Subcutaneous adipose tissue (tissue), 4 donors: ENCODE data around the gene RNF20. TPM values are rescaled to one million over a fixed set of nuclear protein-coding genes. Genes with fewer than 3 reads are reported as not detected.

ENCODE experiments used
- total RNA-seq, 4 donors: library from RNA; depleted of rRNA; stranded (reverse); fragments of >200 nt; gene quantifications; one replicate each; pipeline ENCODE4 v1.1.0, GENCODE V29; 2016
- TF ChIP-seq, protein P1 (sequence below): fragments of 450-650 bp; IDR thresholded peaks from one replicate; pipeline ENCODE4 v1.5.1; 2016; ENCODE audit warnings: low read depth, mild to moderate bottlenecking, control low read depth, antibody characterized with exemption, moderate library complexity

The RNF20 gene, protein sequence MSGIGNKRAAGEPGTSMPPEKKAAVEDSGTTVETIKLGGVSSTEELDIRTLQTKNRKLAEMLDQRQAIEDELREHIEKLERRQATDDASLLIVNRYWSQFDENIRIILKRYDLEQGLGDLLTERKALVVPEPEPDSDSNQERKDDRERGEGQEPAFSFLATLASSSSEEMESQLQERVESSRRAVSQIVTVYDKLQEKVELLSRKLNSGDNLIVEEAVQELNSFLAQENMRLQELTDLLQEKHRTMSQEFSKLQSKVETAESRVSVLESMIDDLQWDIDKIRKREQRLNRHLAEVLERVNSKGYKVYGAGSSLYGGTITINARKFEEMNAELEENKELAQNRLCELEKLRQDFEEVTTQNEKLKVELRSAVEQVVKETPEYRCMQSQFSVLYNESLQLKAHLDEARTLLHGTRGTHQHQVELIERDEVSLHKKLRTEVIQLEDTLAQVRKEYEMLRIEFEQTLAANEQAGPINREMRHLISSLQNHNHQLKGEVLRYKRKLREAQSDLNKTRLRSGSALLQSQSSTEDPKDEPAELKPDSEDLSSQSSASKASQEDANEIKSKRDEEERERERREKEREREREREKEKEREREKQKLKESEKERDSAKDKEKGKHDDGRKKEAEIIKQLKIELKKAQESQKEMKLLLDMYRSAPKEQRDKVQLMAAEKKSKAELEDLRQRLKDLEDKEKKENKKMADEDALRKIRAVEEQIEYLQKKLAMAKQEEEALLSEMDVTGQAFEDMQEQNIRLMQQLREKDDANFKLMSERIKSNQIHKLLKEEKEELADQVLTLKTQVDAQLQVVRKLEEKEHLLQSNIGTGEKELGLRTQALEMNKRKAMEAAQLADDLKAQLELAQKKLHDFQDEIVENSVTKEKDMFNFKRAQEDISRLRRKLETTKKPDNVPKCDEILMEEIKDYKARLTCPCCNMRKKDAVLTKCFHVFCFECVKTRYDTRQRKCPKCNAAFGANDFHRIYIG
- 10 to 100 TPM; 21.5 to 23.2 (median 22.9) TPM for total RNA-seq

DNA sequence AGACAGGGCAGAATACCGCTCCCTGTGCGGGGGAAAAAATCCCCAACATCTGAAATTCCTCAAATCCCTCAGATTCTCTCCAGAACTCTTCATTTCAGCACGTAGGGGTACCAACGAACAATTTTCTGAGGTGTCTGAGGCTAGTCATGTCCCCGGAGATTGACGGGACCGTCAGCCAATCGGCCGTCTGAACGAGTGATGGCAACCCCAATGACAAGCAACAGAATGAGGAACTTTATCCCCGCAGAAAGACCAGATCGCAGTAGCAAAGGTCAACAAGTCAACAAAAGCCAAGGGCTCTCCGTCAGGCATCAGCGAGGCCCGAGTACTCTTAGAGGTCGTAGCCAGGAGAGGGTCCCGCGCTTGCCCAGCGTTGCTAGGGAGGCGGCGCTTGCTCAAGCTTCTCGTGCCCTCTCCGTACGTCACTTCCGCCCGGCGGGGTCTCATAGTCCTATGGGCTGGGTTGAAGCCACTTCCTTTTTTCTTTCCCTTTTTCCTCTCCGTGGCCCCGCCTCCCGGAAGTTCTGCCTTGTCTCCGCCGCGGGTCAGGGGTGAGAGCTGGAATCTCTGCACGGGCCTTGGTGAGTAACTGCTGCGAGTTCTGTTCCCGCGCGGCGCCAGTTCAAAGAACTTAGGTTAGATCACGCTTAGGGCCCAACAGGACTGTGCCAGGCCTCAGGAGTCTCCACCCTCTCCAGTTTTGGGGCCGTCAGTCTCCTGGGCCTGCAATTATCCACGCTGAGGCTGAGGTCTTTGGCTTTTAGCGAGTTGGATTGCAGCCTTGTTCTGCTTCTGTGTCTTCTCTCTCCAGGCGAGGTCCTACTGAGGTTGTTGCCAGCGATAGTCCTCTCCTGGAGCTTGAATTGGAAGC, at the start of gene RNF20:
Gene RNF20, plus strand, starts transcription at position 520 of the 871 bp plus-strand sequence. CDS start 1,571 bp downstream, outside the sequence.
- TF ChIP-seq, protein P1, sequence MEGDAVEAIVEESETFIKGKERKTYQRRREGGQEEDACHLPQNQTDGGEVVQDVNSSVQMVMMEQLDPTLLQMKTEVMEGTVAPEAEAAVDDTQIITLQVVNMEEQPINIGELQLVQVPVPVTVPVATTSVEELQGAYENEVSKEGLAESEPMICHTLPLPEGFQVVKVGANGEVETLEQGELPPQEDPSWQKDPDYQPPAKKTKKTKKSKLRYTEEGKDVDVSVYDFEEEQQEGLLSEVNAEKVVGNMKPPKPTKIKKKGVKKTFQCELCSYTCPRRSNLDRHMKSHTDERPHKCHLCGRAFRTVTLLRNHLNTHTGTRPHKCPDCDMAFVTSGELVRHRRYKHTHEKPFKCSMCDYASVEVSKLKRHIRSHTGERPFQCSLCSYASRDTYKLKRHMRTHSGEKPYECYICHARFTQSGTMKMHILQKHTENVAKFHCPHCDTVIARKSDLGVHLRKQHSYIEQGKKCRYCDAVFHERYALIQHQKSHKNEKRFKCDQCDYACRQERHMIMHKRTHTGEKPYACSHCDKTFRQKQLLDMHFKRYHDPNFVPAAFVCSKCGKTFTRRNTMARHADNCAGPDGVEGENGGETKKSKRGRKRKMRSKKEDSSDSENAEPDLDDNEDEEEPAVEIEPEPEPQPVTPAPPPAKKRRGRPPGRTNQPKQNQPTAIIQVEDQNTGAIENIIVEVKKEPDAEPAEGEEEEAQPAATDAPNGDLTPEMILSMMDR, result no peak

DNA sequence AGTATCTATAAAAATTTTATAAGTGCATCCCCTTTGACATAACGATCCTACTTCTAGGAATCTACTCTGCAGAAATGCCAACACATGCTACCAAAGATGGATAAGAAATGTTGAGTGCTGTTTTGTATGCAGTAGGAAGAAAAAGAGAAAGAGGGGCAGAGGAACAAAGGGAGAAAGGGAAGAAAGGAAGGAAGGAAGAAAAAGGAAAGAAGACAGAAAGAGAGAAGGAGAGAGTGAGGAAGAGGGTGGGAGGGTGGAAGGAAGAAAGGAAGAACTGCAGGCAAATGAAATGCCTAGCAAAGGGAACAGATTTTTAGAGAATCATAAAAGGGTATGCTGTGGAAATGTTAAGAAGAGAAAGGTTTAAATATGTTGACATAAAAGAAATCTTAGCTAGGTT, 49.6 kb upstream of the RNF20 start:
- TF ChIP-seq, protein P1, result no peak

DNA sequence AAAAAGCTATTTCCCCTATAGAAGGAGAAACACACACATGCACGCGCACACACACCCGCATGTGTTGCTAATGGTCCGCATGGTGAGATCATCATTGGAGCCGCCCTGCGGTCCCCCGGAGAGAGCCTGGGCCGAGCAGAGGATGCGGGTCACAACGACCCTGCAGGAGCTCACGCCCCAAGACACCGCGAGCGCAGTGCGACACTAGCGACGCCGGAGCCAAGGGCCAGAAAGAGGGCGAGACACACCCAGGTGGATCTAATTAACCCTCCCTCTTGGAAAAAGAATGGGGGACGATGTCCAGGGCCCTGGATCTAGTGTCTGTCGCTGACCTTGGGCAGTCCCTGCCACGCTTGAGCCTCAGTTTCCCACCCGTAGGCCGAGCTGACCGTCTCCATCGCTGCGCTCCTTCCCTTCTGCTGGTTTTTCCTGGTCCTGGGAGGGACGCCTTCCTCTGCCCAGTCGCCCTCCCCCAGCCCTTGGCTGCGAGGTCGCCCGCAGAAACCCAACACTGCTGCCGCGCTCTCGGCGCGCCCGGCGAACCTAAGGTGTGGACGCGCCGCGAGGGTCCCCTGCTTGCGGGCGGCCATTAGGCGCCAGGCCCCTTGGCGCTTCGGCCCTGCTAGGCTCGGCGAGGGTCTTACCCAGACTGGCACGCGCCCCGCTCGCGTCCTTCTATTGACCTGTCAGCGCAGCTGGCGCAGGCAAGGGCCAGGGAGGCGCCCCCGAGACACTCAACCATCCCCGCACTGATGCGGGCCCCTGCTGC, 47.5 kb upstream of the RNF20 start:
- TF ChIP-seq, protein P1, result no peak

DNA sequence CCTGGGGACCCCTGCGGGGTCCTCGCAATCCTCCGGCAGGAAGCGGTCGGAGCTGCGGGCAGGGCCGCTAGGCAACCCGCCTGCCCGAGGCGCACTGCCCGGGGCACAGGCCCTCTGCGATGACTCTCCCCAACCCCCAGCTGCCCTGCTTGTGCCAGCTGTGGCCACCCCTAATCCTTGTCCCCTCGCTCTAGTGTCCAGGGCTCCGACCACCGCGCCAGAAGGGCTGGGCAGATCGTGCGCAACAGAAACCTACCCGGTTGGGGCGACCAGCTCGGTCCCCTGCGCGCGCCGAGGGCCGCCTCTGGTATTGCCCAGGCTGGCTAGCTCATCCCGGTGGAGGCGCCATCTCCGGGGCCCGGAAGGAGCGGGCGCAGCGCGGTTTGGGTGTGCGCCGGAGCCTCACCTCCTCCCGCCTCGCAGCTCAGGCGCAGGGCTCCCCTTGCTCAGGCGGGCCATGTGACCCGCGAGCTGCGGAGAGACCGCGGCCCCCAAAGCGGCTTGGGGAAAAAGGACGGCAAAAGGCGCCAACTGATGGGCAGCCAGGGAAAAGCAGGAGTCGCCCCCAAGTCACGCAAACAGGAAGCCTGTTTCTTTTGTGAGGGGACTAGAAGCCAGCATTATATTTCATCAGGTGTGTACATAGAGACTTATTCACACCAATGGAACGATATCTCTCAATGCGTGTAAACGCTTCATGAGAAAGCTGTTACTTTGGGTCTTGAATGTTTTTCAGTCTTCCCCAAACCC, 46.8 kb upstream of the RNF20 start:
- TF ChIP-seq, protein P1, result no peak

DNA sequence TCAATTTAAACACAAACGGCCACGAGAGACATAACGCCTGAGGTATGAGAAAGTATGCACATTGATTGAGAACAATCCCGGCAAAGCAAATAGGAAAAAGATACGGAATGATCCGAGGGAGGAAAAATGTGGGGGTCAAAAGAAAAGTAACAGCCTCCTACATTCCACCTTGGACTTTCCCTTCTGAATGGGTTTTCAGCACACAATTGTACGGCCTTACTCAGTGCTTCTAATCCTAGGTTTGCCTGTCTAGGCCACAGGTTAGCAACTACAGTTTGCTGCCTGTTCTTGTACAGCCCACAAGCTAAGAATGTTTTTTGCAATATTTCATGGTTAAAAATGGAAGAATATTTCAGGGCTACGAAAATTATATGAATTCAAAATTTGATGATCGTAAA, 46.2 kb upstream of the RNF20 start:
- TF ChIP-seq, protein P1, result no peak

DNA sequence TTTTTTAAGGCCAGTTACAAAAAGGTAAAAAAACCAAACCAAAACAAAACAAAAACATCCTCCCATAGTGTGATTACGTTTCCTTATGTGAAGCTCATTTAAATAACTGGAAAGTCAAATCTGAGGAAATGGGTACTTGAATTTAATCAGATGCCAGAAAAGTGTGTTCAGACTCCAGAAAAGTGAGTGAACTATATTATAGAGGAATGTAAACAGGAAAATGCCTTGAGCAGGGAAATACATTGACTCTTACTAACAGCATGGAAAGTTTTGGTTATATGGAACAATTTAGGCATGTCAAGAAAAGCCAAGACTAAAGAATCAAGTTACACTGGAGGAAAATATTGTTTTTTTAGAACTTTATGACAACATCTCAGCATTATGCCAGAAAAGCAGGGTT, 37.8 kb upstream of the RNF20 start:
- TF ChIP-seq, protein P1, result no peak
